Activated B cell treated with CpG ODN at 0.5 μM for 24 hours (primary cell): ENCODE measurements around the gene CRAT. TPM values are rescaled to one million over a fixed set of nuclear protein-coding genes. Genes with fewer than 3 reads are reported as not detected.

ENCODE experiments used
- ATAC-seq: fragments of 200-7000 bp; cut with Tn5 transposase; one replicate; pipeline ENCODE4 v1.10.0; 2021; ENCODE audit warnings: low read depth, mild to moderate bottlenecking, moderate library complexity
- CTCF ChIA-PET: fragments of 350-600 bp; sonication (Branson Sonifier 250); formaldehyde crosslinking; loops from one replicate; lab custom pipeline; 2021; ENCODE audit warnings: antibody characterized with exemption; lab: Charles Lee
- POLR2A ChIA-PET: fragments of 350-600 bp; sonication (Branson Sonifier 250); formaldehyde crosslinking; loops from one replicate; lab custom pipeline; 2021; ENCODE audit warnings: antibody characterized with exemption; lab: Charles Lee
- DNase-seq: peaks from one replicate; pipeline ENCODE4 v3.0.0; 2022
- H3K27ac Mint-ChIP-seq: one replicate; pipeline ENCODE4 v1.8.0; 2020; ENCODE audit warnings: mixed read lengths
- H3K27me3 Mint-ChIP-seq: one replicate; pipeline ENCODE4 v1.8.0; 2021; ENCODE audit warnings: mixed read lengths
- H3K36me3 Mint-ChIP-seq: one replicate; pipeline ENCODE4 v1.8.0; 2021; ENCODE audit warnings: low read depth, mixed read lengths
- H3K4me1 Mint-ChIP-seq: one replicate; pipeline ENCODE4 v1.8.0; 2021; ENCODE audit warnings: mixed read lengths
- H3K4me3 Mint-ChIP-seq: one replicate; pipeline ENCODE4 v1.8.0; 2020; ENCODE audit warnings: mild to moderate bottlenecking, mixed read lengths
- H3K9me3 Mint-ChIP-seq: one replicate; pipeline ENCODE4 v1.8.0; 2020; ENCODE audit warnings: mixed read lengths
- intact Hi-C: fragments of 100-400 bp; cut with micrococcal nuclease; formaldehyde crosslinking; loops from one replicate; pipeline ENCODE4 v1.15.1; 2024
- total RNA-seq: library from RNA; stranded (reverse); gene quantifications from 2 replicates; pipeline ENCODE4 v1.2.3, GENCODE V29; 2022
- TF ChIP-seq, protein P1 (sequence below): fragments of 200-600 bp; IDR thresholded peaks from one replicate; pipeline ENCODE4 v1.8.0; 2022; ENCODE audit warnings: antibody characterized with exemption, mild to moderate bottlenecking

CRAT gene
- total RNA-seq, 1 donor from 2014 or later = 8.2 TPM

- no peaks in the 10 kb centered on the region for H3K9me3 Mint-ChIP-seq
- intact Hi-C loops = loop anchor here (1.0 to 5.0 kb wide), 3 partner anchors 12 to 43 kb away; partner anchors contain the start of genes CRAT, DOLPP1, PTPA and SH3GLB2
- H3K27ac Mint-ChIP-seq = peak overlapping the region; percentile 93
- H3K36me3 Mint-ChIP-seq = peaks cover 25% of the 10 kb centered on the region
- no peaks in the 10 kb centered on the region for H3K27me3 Mint-ChIP-seq
- ChIA-PET POLR2A (interaction anchor here (0.5 to 2.4 kb wide), 5 partner anchors 12 to 878 kb away, joined by 4 to 21 read pairs (median 6); partner anchors contain the start of genes CIZ1, DOLPP1, MIGA2 and SH3GLB2), CTCF (interaction anchor here (0.6 kb wide), 1 partner anchor 385 kb away, joined by 3 read pairs; no protein-coding TSS in a partner anchor)
- DNase-seq (peak; percentile 63), ATAC-seq (peak; percentile 97)
- TF ChIP-seq, protein P1, sequence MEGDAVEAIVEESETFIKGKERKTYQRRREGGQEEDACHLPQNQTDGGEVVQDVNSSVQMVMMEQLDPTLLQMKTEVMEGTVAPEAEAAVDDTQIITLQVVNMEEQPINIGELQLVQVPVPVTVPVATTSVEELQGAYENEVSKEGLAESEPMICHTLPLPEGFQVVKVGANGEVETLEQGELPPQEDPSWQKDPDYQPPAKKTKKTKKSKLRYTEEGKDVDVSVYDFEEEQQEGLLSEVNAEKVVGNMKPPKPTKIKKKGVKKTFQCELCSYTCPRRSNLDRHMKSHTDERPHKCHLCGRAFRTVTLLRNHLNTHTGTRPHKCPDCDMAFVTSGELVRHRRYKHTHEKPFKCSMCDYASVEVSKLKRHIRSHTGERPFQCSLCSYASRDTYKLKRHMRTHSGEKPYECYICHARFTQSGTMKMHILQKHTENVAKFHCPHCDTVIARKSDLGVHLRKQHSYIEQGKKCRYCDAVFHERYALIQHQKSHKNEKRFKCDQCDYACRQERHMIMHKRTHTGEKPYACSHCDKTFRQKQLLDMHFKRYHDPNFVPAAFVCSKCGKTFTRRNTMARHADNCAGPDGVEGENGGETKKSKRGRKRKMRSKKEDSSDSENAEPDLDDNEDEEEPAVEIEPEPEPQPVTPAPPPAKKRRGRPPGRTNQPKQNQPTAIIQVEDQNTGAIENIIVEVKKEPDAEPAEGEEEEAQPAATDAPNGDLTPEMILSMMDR = no peak
- H3K4me1 Mint-ChIP-seq = peaks cover 26% of the 10 kb centered on the region
- peak overlapping the region; percentile 65 for H3K4me3 Mint-ChIP-seq
Observed at GRCh38 chr9:129068990-129069861, 41.4 kb downstream of the CRAT start.

- H3K4me3 Mint-ChIP-seq = no peak overlapping the region
- POLR2A ChIA-PET = interaction anchor here (2.4 kb wide), 1 partner anchor 13 kb away, joined by 21 read pairs; the partner anchor contains the start of gene DOLPP1
Observed at GRCh38 chr9:129068110-129068509, 42.5 kb downstream of the CRAT start.

DNA sequence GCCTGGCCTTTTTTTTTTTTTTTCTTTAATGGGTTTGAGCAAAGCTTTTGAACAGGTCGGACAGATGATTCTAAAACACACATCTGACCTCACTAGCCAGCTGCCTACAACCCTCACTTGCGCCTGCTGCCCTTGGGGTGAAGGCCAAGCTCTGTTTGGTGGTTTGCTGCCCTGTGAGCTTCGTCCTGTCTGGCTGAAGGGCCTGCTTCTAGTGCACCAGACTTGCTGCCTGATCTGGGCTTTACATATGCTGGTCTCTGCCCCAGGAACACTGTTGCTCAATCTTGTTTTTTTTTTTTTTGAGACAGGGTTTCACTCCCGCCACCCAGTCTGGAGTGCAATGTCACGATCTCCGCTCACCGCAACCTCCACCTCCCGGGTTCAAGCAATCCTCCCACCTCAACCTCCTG is 46.1 kb downstream of the CRAT start:
- TF ChIP-seq, protein P1 = no peak
- POLR2A ChIA-PET = no interaction called here
- intact Hi-C loops = no loop called here
- Mint-ChIP-seq H3K36me3 (peaks cover 48% of the 10 kb centered on the region), H3K27ac (no peak overlapping the region), H3K27me3 (no peaks in the 10 kb centered on the region), H3K4me1 (peaks cover 14% of the 10 kb centered on the region), H3K4me3 (no peak overlapping the region), H3K9me3 (no peaks in the 10 kb centered on the region)
- ATAC-seq (no peak), DNase-seq (no peak)
- CTCF ChIA-PET = no interaction called here

More at GRCh38 chr9:129068110-129068509, 42.5 kb downstream of the CRAT start:
- CTCF ChIA-PET = no interaction called here
- Mint-ChIP-seq H3K27ac (peak overlapping the region; percentile 93), H3K27me3 (no peaks in the 10 kb centered on the region), H3K36me3 (peaks cover 33% of the 10 kb centered on the region), H3K4me1 (peaks cover 26% of the 10 kb centered on the region), H3K9me3 (no peaks in the 10 kb centered on the region)
- intact Hi-C loops = loop anchor here (5.0 kb wide), 1 partner anchor 44 kb away; the partner anchor contains the start of genes CRAT and PTPA
- DNase-seq (no peak), ATAC-seq (no peak)
- TF ChIP-seq, protein P1 = no peak

DNA sequence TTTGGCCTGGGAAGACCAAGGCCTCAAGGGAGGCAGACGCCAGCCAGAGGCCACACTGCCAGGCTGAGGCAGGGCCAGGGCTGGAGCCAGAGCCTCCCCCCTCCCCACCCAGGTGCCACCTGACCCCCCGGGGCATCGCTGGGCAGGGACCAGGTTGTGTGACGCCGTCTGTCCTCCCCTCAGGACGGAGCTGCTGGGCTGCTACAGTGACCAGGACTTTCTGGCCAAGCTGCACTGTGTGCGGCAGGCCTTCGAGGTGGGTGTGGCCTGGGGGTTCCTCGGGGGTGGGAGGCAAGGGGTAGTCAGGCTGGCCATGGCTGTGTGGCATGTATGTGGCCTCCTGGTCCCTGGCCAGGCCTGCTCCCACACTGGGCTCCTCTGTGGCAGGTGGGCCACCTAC is 47.5 kb downstream of the CRAT start:
- Mint-ChIP-seq H3K36me3 (peaks cover 53% of the 10 kb centered on the region), H3K27ac (no peak overlapping the region), H3K27me3 (no peaks in the 10 kb centered on the region), H3K4me1 (peaks cover under 1% of the 10 kb centered on the region), H3K9me3 (no peaks in the 10 kb centered on the region), H3K4me3 (no peak overlapping the region)
- intact Hi-C loops = no loop called here
- TF ChIP-seq, protein P1 = no peak
- POLR2A ChIA-PET = no interaction called here
- ATAC-seq (no peak), DNase-seq (no peak)
- CTCF ChIA-PET = no interaction called here

- intact Hi-C loops = no loop called here
- Mint-ChIP-seq H3K4me3 (no peak overlapping the region), H3K9me3 (no peaks in the 10 kb centered on the region), H3K4me1 (no peaks in the 10 kb centered on the region), H3K36me3 (peaks cover 60% of the 10 kb centered on the region), H3K27ac (no peak overlapping the region), H3K27me3 (no peaks in the 10 kb centered on the region)
- CTCF ChIA-PET = no interaction called here
- no peak for DNase-seq
- POLR2A ChIA-PET = no interaction called here
- no peak for ATAC-seq
- TF ChIP-seq, protein P1 = no peak
Observed at GRCh38 chr9:129060991-129061390, 49.6 kb downstream of the CRAT start.
